Midbrain (tissue), 1 donor: ENCODE results near the gene RHEBL1.

Experiments used
- DNase-seq: peaks from one replicate; lab custom pipeline; 2025; lab: John Stamatoyannopoulos, UW

Gene RHEBL1

GRCh38 chr12:49069507-49070346, at the start of gene RHEBL1:
RHEBL1 (minus strand) TSS chr12:49069979; CDS start chr12:49069785, 194 bp downstream.
- DNase-seq, result peak; percentile 97

GRCh38 chr12:49111206-49111605, 41.4 kb upstream of the RHEBL1 start:
- DNase-seq, result no peak

- peak; percentile 96 for DNase-seq
These were observed 40.8 kb upstream of the RHEBL1 start, which contains the start of gene LMBR1L for GRCh38 chr12:49110464-49111155. LMBR1L (minus strand) TSS chr12:49110847; CDS start chr12:49110555, 292 bp downstream.

- DNase-seq, result peak; percentile 20
These were observed 40.1 kb upstream of the RHEBL1 start for GRCh38 chr12:49109641-49110463.

- no peak for DNase-seq
These were observed 39.2 kb upstream of the RHEBL1 start for GRCh38 chr12:49108958-49109404.

GRCh38 chr12:49105504-49106084, 35.8 kb upstream of the RHEBL1 start:
- DNase-seq, result no peak

GRCh38 chr12:49104822-49105221, 35.0 kb upstream of the RHEBL1 start:
- no peak for DNase-seq

GRCh38 chr12:49100380-49100779, 30.6 kb upstream of the RHEBL1 start:
- DNase-seq, result no peak

GRCh38 chr12:49098703-49099102, 28.9 kb upstream of the RHEBL1 start:
- no peak for DNase-seq

GRCh38 chr12:49098035-49098451, 28.3 kb upstream of the RHEBL1 start:
- DNase-seq, result peak; percentile 55

GRCh38 chr12:49097381-49097780, 27.6 kb upstream of the RHEBL1 start:
- no peak for DNase-seq

- DNase-seq, result no peak
These were observed 25.2 kb upstream of the RHEBL1 start for GRCh38 chr12:49094975-49095365.

GRCh38 chr12:49094160-49094974, 24.6 kb upstream of the RHEBL1 start, which contains the start of gene DHH:
DHH (minus strand) TSS chr12:49094801; CDS start chr12:49094512, 289 bp downstream.
- no peak for DNase-seq

GRCh38 chr12:49093792-49094159, 24.0 kb upstream of the RHEBL1 start:
- DNase-seq, result no peak

GRCh38 chr12:49092816-49093406, 23.1 kb upstream of the RHEBL1 start:
- DNase-seq, result no peak

- peak; percentile 47 for DNase-seq
These were observed 22.5 kb upstream of the RHEBL1 start for GRCh38 chr12:49092086-49092815.

- DNase-seq, result no peak
These were observed 22.0 kb upstream of the RHEBL1 start for GRCh38 chr12:49091836-49092085.

GRCh38 chr12:49091056-49091835, 21.5 kb upstream of the RHEBL1 start:
- no peak for DNase-seq
